Progenitor cell of endocrine pancreas (in vitro differentiated cells): ENCODE measurements around the gene GALNT2. TPM values are rescaled to one million over a fixed set of nuclear protein-coding genes. Genes with fewer than 3 reads are reported as not detected.

ENCODE experiments used
- DNase-seq: peaks from one replicate; pipeline ENCODE4 v3.0.0; 2021; ENCODE audit warnings: low spot score; ENCODE audit not compliant: unreplicated experiment
- H3K27ac Mint-ChIP-seq: 2 replicates; pipeline ENCODE4 v1.8.0; 2021; ENCODE audit warnings: mild to moderate bottlenecking, moderate library complexity, mixed read lengths
- H3K27me3 Mint-ChIP-seq: 2 replicates; pipeline ENCODE4 v1.8.0; 2021; ENCODE audit warnings: mixed read lengths
- H3K36me3 Mint-ChIP-seq: 2 replicates; pipeline ENCODE4 v1.8.0; 2022; ENCODE audit warnings: mixed read lengths; ENCODE audit not compliant: insufficient read depth
- H3K4me1 Mint-ChIP-seq: 2 replicates; pipeline ENCODE4 v1.8.0; 2021; ENCODE audit warnings: low read depth, mixed read lengths
- H3K4me3 Mint-ChIP-seq: 2 replicates; pipeline ENCODE4 v1.8.0; 2021; ENCODE audit warnings: low read depth, mild to moderate bottlenecking, moderate library complexity, mixed read lengths
- H3K9me3 Mint-ChIP-seq: 2 replicates; pipeline ENCODE4 v1.8.0; 2021; ENCODE audit warnings: low read depth, mixed read lengths
- CTCF ChIP-seq: fragments of 200-600 bp; sonication (generic); IDR thresholded peaks from one replicate; pipeline ENCODE4 v1.5.0; 2021; ENCODE audit warnings: antibody characterized with exemption, mild to moderate bottlenecking; ENCODE audit not compliant: unreplicated experiment
- total RNA-seq: library from RNA; stranded (reverse); gene quantifications from 2 replicates; pipeline ENCODE4 v1.2.1, GENCODE V29; 2021

The GALNT2 gene
- total RNA-seq, 1 donor from 2014 or later: 95.2 TPM

- H3K9me3 Mint-ChIP-seq: no peaks in the 10 kb centered on the region
- H3K27me3 Mint-ChIP-seq: no peaks in the 10 kb centered on the region
- H3K36me3 Mint-ChIP-seq: peaks cover 1% of the 10 kb centered on the region
- no peak overlapping the region for H3K4me3 Mint-ChIP-seq
- no peak for TF ChIP-seq CTCF
- peaks cover 19% of the 10 kb centered on the region for H3K4me1 Mint-ChIP-seq
- no peak overlapping the region for H3K27ac Mint-ChIP-seq
- no peak for DNase-seq
Observed at GRCh38 chr1:230140221-230141020, 73.4 kb downstream of the GALNT2 start.

GRCh38 chr1:230141021-230141648 is 74.1 kb downstream of the GALNT2 start:
- no peaks in the 10 kb centered on the region for H3K27me3 Mint-ChIP-seq
- no peak for TF ChIP-seq CTCF
- H3K4me3 Mint-ChIP-seq: no peak overlapping the region
- H3K36me3 Mint-ChIP-seq: peaks cover 1% of the 10 kb centered on the region
- H3K4me1 Mint-ChIP-seq: peaks cover 23% of the 10 kb centered on the region
- no peaks in the 10 kb centered on the region for H3K9me3 Mint-ChIP-seq
- H3K27ac Mint-ChIP-seq: no peak overlapping the region
- DNase-seq: no peak

GRCh38 chr1:230141797-230142607 is 75.0 kb downstream of the GALNT2 start:
- no peak overlapping the region for H3K27ac Mint-ChIP-seq
- no peak overlapping the region for H3K4me3 Mint-ChIP-seq
- H3K27me3 Mint-ChIP-seq: no peaks in the 10 kb centered on the region
- no peak for TF ChIP-seq CTCF
- H3K36me3 Mint-ChIP-seq: peaks cover 1% of the 10 kb centered on the region
- H3K4me1 Mint-ChIP-seq: peaks cover 26% of the 10 kb centered on the region
- no peaks in the 10 kb centered on the region for H3K9me3 Mint-ChIP-seq
- no peak for DNase-seq

- no peak for TF ChIP-seq CTCF
- H3K27me3 Mint-ChIP-seq: no peaks in the 10 kb centered on the region
- H3K4me3 Mint-ChIP-seq: no peak overlapping the region
- no peak for DNase-seq
- H3K36me3 Mint-ChIP-seq: no peaks in the 10 kb centered on the region
- no peaks in the 10 kb centered on the region for H3K9me3 Mint-ChIP-seq
- H3K27ac Mint-ChIP-seq: no peak overlapping the region
- H3K4me1 Mint-ChIP-seq: peaks cover 19% of the 10 kb centered on the region
Observed at GRCh38 chr1:230142608-230143210, 75.7 kb downstream of the GALNT2 start.

- Mint-ChIP-seq H3K4me1 (peaks cover 17% of the 10 kb centered on the region), H3K27ac (no peak overlapping the region), H3K27me3 (no peaks in the 10 kb centered on the region), H3K36me3 (no peaks in the 10 kb centered on the region), H3K9me3 (no peaks in the 10 kb centered on the region), H3K4me3 (no peak overlapping the region)
- no peak for DNase-seq
- TF ChIP-seq CTCF: no peak
Observed at GRCh38 chr1:230143534-230143933, 76.5 kb downstream of the GALNT2 start.
